Daoy (cell line): Measurements from ENCODE around the gene LRRK1. TPM values are rescaled to one million over a fixed set of nuclear protein-coding genes. Genes with fewer than 3 reads are reported as not detected.
"Not testable (repeated sequence)": the region's sequence is repeated elsewhere in the genome, so short reads cannot be mapped to it uniquely, and the experiment has no call there.

Experiments
- DNase-seq: peaks from one replicate; pipeline ENCODE4 v3.0.0-alpha.2; 2015; ENCODE audit warnings: low read depth
- total RNA-seq: library from RNA; depleted of rRNA; stranded (reverse); fragments of >200 nt; shearing (Covaris generic); gene quantifications from 2 replicates; pipeline ENCODE4 v1.2.3, GENCODE V29; 2014

Gene LRRK1
- total RNA-seq, 1 experiment from 2014 or later: 7.1 TPM

GRCh38 chr15:101092156-101092866 lies 173.2 kb downstream of the LRRK1 start:
- DNase-seq: no peak

DNA sequence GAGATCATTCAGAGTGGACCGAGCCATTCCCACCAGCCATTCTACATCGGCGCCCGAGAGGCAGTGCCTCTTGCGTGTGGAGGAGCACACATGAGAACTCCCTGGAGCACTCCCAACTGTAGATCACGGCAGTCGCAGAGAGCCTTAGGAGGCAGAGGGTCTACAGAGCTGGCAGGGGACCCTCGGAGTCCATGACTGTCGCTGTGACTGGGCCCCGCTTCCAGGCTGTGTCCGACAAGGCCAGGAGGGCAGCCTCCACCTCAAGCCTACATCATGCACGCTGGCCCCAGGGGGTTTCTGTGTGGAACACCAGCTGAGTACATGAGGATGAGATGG lies 173.7 kb downstream of the LRRK1 start:
- DNase-seq: no peak

DNA sequence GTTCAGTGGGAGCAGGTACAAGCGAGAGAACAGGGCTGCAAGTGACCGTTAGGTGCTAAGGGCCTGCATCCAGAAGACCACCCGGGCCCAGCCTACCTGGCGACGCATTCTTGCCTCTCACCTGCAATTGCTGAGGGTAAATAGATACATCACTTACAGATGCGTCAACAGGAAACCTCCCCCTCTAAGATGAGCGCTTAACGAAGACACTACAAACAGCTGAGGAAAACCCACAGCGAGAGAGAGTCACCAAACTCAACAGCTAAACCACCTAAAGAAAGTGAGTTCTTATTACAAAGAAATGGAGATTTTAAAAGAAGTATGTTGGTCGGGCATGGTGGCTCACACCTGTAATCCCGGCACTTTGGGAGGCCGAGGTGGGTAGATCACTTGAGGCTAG lies 174.8 kb downstream of the LRRK1 start:
- no peak for DNase-seq

DNA sequence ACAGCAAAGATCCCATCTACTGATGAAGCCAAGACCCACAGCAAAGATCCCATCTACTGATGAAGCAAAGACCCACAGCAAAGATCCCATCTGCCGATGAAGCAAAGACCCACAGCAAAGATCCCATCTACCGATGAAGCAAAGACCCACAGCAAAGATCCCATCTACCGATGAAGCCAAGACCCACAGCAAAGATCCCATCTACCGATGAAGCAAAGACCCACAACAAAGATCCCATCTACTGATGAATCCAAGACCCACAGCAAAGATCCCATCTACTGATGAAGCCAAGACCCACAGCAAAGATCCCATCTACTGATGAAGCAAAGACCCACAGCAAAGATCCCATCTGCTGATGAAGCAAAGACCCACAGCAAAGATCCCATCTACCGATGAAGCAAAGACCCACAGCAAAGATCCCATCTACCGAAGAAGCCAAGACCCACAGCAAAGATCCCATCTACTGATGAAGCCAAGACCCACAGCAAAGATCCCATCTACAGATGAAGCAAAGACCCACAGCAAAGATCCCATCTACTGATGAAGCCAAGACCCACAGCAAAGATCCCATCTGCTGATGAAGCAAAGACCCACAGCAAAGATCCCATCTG lies 176.7 kb downstream of the LRRK1 start:
- not testable (repeated sequence) for DNase-seq

- no peak for DNase-seq
These were observed 178.0 kb downstream of the LRRK1 start for GRCh38 chr15:101097111-101097510.

GRCh38 chr15:101099183-101099582 lies 180.0 kb downstream of the LRRK1 start:
- no peak for DNase-seq

DNA sequence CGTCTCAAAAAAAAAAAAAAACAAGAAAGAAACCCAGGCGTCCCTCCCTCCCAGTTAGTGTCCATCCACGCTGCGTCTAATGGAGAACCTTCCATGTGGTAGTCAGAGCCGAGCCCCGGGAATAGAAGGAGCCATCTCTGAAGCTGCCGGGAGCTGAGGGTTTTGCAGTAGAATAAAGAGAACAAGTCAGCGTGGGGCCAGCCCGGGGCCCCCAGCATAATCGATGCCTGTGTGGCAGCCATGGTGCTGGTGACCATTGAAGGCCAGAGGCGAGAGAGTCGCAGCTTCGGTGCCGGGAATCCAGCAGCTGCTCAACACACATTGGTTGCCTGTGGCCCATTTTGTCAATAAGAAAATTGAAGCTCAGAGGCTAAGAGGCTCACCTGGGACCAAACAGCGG lies 181.0 kb downstream of the LRRK1 start:
- no peak for DNase-seq

DNA sequence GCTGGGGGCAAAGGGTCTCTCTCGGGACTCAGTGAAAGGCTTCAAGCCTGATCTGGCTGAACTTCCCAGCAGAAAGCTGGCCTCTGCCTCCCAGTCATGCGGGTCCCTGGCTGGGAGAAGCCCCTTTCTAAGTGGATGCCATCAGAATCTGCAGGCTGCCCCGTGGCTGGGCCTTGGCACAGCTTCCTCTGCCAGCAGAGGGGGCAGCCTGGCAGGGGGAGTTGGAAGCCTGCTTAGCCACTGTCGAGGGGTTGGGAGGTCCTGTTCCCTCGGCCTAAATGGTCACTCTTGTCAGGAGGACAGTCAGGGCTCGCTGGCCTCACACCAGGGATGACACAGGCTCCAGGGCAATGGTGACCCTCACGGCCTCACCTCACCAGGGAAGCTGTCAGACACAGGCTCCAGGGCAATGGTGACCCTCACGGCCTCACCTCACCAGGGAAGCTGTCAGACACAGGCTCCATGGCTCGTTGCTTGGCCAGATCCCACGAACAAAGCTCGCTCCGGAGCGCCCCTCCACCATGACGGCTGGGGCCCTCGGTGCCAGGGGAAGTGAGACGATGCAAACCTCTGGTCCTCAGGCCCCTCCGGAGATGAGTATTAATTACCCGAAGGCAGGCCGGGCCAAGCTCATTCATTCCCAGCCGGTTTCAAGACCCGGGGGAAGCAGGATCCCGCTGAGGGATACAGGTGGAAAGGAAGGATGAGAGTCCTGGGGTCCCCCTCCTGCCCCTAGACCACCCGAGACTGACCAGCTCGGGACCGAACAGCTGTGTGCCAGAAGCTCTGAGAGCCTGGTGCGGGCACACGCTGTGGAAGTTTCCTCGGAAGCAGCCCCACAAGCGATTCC lies 181.7 kb downstream of the LRRK1 start:
- no peak for DNase-seq

DNA sequence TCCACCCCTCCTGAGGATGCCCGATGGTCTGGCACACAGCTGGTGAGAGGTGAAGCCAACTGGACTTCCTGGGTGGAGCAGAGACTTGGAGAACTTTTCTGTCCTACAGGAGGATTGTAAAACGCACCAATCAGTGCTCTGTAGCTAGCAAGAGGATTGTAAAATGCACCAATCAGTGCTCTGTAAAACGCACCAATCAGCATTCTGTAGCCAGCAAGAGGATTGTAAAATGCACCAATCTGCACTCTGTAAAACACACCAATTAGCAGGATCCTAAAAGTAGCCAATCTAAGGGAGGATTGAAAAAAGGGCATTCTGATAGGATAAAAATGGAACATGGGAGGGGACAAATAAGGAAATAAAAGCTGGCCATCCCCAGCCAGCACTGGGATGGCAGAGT lies 182.5 kb downstream of the LRRK1 start:
- no peak for DNase-seq

GRCh38 chr15:101102746-101103145 lies 183.6 kb downstream of the LRRK1 start:
- no peak for DNase-seq

DNA sequence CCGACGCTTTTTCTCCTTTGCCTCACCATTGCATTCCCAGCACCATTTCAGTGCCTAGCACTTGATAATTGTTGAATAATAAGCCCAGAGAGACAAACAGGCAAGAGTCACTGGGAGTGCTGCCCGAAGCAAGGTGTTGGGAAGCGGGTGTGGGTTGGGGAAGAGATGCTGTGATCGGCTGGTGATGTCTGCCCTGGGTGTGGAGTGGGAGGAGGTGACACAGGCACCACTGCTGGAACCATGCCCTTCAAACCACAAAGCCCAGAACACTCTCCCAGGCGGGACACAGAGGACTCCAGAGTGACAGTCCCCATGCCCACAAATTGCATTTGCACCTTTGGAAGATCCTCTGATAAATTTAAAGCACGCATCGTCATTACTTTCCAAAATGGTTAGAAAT lies 184.4 kb downstream of the LRRK1 start:
- DNase-seq: no peak

- no peak for DNase-seq
These were observed 185.0 kb downstream of the LRRK1 start for GRCh38 chr15:101104141-101104540.

GRCh38 chr15:101105059-101105891 lies 186.1 kb downstream of the LRRK1 start:
- peak; percentile 59 for DNase-seq

DNA sequence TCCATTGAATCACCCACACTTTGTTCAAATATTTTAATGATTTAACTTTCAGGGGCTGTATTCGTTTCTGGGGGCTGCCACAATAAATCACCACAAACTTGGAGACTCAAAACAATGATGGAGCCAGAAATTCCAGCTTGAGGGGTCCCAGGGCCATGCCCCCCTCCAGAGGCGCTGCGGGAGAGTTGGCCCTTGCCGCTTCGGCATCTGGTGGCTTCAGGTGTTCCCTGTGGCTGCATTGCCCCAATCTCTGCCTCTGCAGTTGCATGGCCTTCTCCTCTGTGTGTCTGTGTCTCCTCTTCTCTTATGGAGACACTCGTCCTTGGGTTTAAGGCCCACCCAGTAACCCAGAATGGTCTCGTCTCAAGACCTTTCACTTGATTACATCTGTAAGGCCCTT lies 187.9 kb downstream of the LRRK1 start:
- no peak for DNase-seq

- DNase-seq: no peak
These were observed 188.7 kb downstream of the LRRK1 start for GRCh38 chr15:101107625-101108460.

DNA sequence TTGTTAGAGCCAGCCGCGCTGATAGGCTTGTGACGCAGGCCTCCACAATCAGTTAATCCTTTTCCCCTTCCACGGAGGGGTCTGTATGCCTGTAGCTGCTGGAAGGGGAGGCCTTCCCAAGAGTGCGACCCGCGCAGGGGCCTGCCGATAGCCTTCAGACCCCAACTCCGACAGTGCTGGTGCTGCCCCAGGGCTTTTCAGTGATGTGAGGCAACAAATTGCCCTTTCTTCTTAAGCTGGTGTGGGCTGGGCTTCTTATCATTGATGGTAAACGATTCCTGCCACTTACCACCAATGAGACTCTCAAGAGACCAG lies 189.3 kb downstream of the LRRK1 start:
- no peak for DNase-seq

DNA sequence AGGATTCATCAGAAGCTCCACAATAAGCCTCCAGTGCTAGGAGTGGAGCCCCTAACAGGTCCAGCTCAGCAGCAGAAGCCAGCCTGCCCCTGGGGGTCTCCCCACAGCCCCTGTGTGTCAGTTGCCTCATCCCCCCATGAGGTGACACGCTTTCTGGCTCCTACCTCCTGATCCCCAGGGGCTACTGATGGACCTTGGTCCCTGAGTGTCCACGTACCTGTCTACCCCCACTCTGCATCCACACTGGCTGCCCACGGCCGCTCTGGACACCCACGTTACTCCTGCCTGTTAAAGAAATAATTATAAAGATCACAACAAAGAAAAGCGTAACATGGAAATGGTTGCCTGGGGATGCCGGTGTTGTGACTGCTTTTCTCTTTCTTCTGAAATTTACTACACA lies 189.6 kb downstream of the LRRK1 start:
- no peak for DNase-seq

DNA sequence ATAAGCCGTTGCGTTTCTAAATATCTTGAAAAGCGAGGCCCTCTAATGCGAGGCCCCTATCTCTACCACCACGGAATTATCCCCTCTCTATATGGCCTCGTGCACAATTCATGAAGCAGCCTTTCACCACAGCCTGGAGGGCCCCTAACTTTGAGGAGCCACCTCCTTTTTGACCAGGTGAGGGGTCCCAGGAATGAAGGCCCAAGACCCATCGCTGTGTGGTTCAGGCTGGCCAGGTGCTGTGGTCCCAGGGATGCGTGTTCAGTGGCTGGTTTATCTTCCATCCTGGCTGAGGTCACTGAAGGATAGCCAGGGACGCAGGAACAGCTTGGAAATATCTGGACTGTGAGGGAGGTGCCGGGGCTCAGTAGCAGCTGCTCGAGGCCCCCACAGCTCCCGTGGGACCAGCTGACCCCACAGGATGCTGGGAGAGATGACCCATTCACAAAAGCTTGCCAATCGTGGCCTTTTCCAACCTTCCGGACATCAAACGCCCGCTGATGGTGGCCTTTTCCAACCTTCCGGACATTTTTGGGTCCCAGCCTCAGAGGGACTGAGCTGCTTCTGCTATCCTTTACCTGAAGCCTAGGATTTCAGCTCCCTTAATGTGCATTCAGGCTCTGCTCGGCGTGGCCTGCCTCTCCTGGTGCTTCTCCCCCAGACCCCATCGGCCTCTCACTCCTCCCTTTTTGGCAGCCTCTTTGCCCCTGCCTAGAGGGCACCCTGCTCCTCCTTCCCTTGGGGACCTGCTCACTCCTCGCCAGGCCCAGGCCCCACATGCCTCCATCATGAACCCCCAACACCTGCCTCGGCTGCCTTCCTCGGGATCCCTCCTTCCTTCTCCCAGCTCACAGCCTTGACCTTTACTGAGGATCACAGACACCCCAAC lies 191.8 kb downstream of the LRRK1 start:
- DNase-seq: no peak

DNA sequence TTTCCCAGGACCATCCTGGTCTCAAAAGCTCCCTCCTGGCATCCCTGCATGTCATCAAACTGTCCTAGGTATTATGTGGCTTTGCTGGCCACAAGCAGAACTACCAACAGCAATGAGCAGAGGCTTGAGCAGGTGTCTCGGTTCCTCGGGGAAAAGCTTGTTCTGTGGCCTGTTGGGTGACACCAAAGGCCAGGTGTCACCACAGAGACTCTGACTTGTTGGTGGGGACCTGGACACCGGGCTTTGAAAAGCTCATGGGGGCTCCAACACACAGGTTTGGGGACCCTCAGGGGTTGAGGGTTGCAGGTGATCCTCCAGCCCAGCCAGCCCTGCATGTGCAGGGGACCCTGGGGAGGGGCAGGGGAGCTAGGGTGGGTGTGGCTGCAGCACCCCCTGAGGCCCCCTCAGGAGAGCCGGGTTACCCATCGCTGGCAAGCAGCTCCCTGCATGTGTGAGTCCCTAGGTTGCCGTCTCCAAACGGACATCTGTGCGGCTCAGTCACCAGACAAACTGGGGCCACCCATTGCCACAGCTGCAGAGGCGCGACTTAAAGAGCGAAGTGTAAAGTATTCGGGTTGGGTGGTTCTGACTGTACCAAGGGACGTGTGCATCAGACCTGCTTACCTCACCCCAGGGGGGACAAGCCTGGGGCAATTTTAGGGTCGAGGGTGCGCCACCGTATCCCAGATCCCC lies 192.6 kb downstream of the LRRK1 start:
- no peak for DNase-seq
